Caki2 (cell line): Measurements from ENCODE around the gene LRRC61. TPM values are rescaled to one million over a fixed set of nuclear protein-coding genes. Genes with fewer than 3 reads are reported as not detected.

Experiments used
- DNase-seq: peaks from one replicate; pipeline ENCODE4 v3.0.0-alpha.2; 2015; ENCODE audit warnings: low read depth
- in situ Hi-C: cut with HindIII; loops from 2 replicates; pipeline ENCODE4 v1.10.0; 2016; ENCODE audit warnings: low sequenced_read_pairs, low pct_unique_long_range_greater_than_20kb, mixed read lengths
- total RNA-seq: library from RNA; depleted of rRNA; stranded (reverse); fragments of >200 nt; shearing (Covaris generic); gene quantifications from 2 replicates; pipeline ENCODE4 v1.2.3, GENCODE V29; 2014; ENCODE audit warnings: low replicate concordance

The LRRC61 gene
- total RNA-seq, 1 experiment from 2014 or later = 54.9 TPM

- in situ Hi-C loops = no loop called here
- no peak for DNase-seq
Measured at GRCh38 chr7:150361402-150361801, 38.2 kb downstream of the LRRC61 start.

- in situ Hi-C loops = no loop called here
- no peak for DNase-seq
Measured at GRCh38 chr7:150361807-150362621, 38.9 kb downstream of the LRRC61 start.

GRCh38 chr7:150363370-150363769 is 40.2 kb downstream of the LRRC61 start:
- DNase-seq = no peak
- in situ Hi-C loops = no loop called here

- DNase-seq = no peak
- in situ Hi-C loops = no loop called here
Measured at GRCh38 chr7:150363872-150364271, 40.7 kb downstream of the LRRC61 start.

- no peak for DNase-seq
- in situ Hi-C loops = no loop called here
Measured at GRCh38 chr7:150365194-150365593, 42.0 kb downstream of the LRRC61 start.

- in situ Hi-C loops = no loop called here
- DNase-seq = peak; percentile 29
Measured at GRCh38 chr7:150365673-150366398, 42.7 kb downstream of the LRRC61 start.

- no peak for DNase-seq
- in situ Hi-C loops = no loop called here
Measured at GRCh38 chr7:150367677-150368095, 44.5 kb downstream of the LRRC61 start.

GRCh38 chr7:150368096-150368883 is 45.1 kb downstream of the LRRC61 start, which contains the start of gene REPIN1:
REPIN1 (plus strand) TSS chr7:150368822; CDS start chr7:150369712, 890 bp downstream.
- in situ Hi-C loops = no loop called here
- peak; percentile 83 for DNase-seq

- DNase-seq = peak; percentile 72
- in situ Hi-C loops = no loop called here
Measured at GRCh38 chr7:150368884-150369747, 46.0 kb downstream of the LRRC61 start.

- in situ Hi-C loops = no loop called here
- DNase-seq = no peak
Measured at GRCh38 chr7:150369748-150370501, 46.8 kb downstream of the LRRC61 start.

- DNase-seq = no peak
- in situ Hi-C loops = no loop called here
Measured at GRCh38 chr7:150370612-150371071, 47.5 kb downstream of the LRRC61 start.

- DNase-seq = no peak
- in situ Hi-C loops = no loop called here
Measured at GRCh38 chr7:150371131-150371995, 48.2 kb downstream of the LRRC61 start.

- in situ Hi-C loops = no loop called here
- no peak for DNase-seq
Measured at GRCh38 chr7:150371996-150372270, 48.8 kb downstream of the LRRC61 start.

GRCh38 chr7:150372271-150373048 is 49.3 kb downstream of the LRRC61 start:
- in situ Hi-C loops = no loop called here
- DNase-seq = no peak

GRCh38 chr7:150373049-150373801 is 50.1 kb downstream of the LRRC61 start:
- no peak for DNase-seq
- in situ Hi-C loops = no loop called here
